H1 (cell line): ENCODE data around the gene GPR17. TPM values are rescaled to one million over a fixed set of nuclear protein-coding genes. Genes with fewer than 3 reads are reported as not detected.

ENCODE experiments used
- CEBPB ChIP-seq: IDR thresholded peaks from 2 replicates; pipeline ENCODE4 v1.6.1; 2012; ENCODE audit warnings: low read depth, low read length
- CHD1 ChIP-seq: IDR thresholded peaks from 2 replicates; pipeline ENCODE4 v1.6.1; 2012; ENCODE audit warnings: low read depth, low read length, improper control_type of control experiment
- CHD7 ChIP-seq: fragments of 300-600 bp; sonication (generic); IDR thresholded peaks from 2 replicates; pipeline ENCODE4 v1.7.1; 2012; ENCODE audit warnings: low read length, moderate library complexity, mild to moderate bottlenecking, inconsistent platforms; ENCODE audit not compliant: insufficient replicate concordance
- KDM5A ChIP-seq: fragments of 200-600 bp; IDR thresholded peaks from 2 replicates; pipeline ENCODE4 v1.7.1; 2012; ENCODE audit warnings: mild to moderate bottlenecking, low read length, inconsistent platforms, mixed read lengths
- POLR2AphosphoS5 ChIP-seq: IDR thresholded peaks from 2 replicates; pipeline ENCODE4 v1.6.1; 2011; ENCODE audit warnings: low read depth, low read length
- POU5F1 ChIP-seq: IDR thresholded peaks from 2 replicates; pipeline ENCODE4 v1.6.1; 2011; ENCODE audit warnings: low read depth, mild to moderate bottlenecking, low read length, moderate library complexity
- SAP30 ChIP-seq: fragments of 300-600 bp; sonication (generic); IDR thresholded peaks from 2 replicates; pipeline ENCODE4 v1.7.1; 2012; ENCODE audit warnings: low read length, moderate library complexity, mild to moderate bottlenecking, inconsistent platforms; ENCODE audit not compliant: insufficient read depth, insufficient replicate concordance
- SP4 ChIP-seq: IDR thresholded peaks from 2 replicates; pipeline ENCODE4 v1.6.1; 2012; ENCODE audit warnings: low read length, inconsistent platforms
- USF2 ChIP-seq: IDR thresholded peaks from 2 replicates; pipeline ENCODE4 v1.6.1; 2011; ENCODE audit warnings: low read length, improper control_type of control experiment
- YY1 ChIP-seq: IDR thresholded peaks from 2 replicates; pipeline ENCODE4 v1.6.1; 2011; ENCODE audit warnings: low read depth, mild to moderate bottlenecking, low read length
- polyA plus RNA-seq, 7 experiments: library from polyadenylated mRNA; depleted of rRNA in 3 of 7; stranded (reverse) in 5 of 7; unstranded in 2 of 7; fragments of >200 nt in 5 of 7; fragments of 200-250 nt in 2 of 7; gene quantifications; 1 replicate in 5 of 7; 2 replicates in 1 of 7; 4 replicates in 1 of 7; pipeline versions ENCODE4 v1.2.1 to v1.2.3, GENCODE V29; 2011 to 2013; ENCODE audit warnings: missing spikeins in 2 of 7, mixed read lengths in 2 of 7
- total RNA-seq: library from RNA; stranded (reverse); fragmentation: NEBNext Ultra II Directional; extraction: Animal tissue kit (Norgen Biotek cat#: 25700); gene quantifications from 2 replicates; pipeline ENCODE4 v1.2.1, GENCODE V29; 2021

GPR17 gene
- total and polyA plus RNA-seq, 2 of the 8 experiments (the other 6 are each of a cell fraction or from before 2014, with no cell fraction given): 0.03 TPM; not detected in 1

- TF ChIP-seq CHD7 (no peak), USF2 (no peak), YY1 (no peak), POU5F1 (no peak), POLR2AphosphoS5 (no peak), KDM5A (no peak), SAP30 (no peak), CEBPB (no peak), SP4 (no peak), CHD1 (no peak)
These were observed 39.1 kb upstream of the GPR17 start (continued) for GRCh38 chr2:127606625-127607398.
